ENCODE data around the gene MPP1. TPM values are rescaled to one million over a fixed set of nuclear protein-coding genes. Genes with fewer than 3 reads are reported as not detected.

The MPP1 gene
- total and polyA plus RNA-seq, 9 of the 15 experiments (the other 6 are each of a cell fraction or from before 2014, with no cell fraction given), result 227 to 395 (median 283) TPM

DNA sequence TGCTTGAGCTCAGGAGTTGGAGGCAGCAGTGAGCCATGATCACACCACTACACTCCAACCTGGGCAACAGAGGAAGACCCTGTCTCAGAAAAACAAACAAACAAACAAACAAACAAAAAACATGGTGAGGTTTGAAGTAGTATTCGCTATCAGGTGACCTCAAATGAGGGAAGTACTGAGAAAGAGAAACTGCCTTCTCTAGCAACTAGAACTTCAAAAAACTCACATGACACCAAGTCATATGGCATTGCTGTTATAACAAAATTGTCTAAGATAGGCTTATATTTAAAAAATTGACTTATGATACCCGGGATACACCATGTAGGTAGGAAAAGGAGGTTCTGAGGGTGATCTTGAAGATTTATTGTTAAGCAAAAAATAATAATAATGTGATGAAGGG, 10.3 kb downstream of the MPP1 start (continued):
- TF ChIP-seq, protein P1, sequence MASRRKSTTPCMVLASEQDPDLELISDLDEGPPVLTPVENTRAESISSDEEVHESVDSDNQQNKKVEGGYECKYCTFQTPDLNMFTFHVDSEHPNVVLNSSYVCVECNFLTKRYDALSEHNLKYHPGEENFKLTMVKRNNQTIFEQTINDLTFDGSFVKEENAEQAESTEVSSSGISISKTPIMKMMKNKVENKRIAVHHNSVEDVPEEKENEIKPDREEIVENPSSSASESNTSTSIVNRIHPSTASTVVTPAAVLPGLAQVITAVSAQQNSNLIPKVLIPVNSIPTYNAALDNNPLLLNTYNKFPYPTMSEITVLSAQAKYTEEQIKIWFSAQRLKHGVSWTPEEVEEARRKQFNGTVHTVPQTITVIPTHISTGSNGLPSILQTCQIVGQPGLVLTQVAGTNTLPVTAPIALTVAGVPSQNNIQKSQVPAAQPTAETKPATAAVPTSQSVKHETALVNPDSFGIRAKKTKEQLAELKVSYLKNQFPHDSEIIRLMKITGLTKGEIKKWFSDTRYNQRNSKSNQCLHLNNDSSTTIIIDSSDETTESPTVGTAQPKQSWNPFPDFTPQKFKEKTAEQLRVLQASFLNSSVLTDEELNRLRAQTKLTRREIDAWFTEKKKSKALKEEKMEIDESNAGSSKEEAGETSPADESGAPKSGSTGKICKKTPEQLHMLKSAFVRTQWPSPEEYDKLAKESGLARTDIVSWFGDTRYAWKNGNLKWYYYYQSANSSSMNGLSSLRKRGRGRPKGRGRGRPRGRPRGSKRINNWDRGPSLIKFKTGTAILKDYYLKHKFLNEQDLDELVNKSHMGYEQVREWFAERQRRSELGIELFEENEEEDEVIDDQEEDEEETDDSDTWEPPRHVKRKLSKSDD (conservative IDR thresholded peaks at IDR 0.05; ENCODE audit: low read length), result no peak
- TF ChIP-seq RCOR1 (IDR thresholded peaks at IDR 0.05; ENCODE audit: borderline replicate concordance in 1 of 2, low read depth in 2 of 2, low read length in 2 of 2) (no peak), HNRNPLL (IDR thresholded peaks at IDR 0.05; ENCODE audit: low read depth, low read length, poor library complexity, severe bottlenecking) (no peak), ELF4 (CRISPR knock-in tag; IDR thresholded peaks at IDR 0.05) (no peak), POLR2A (conservative IDR thresholded peaks at IDR 0.05) (0 out of 2 replicates have a peak, but pooled peaks have one; percentile 38), MBD2 (IDR thresholded peaks at IDR 0.05; ENCODE audit: borderline replicate concordance, low read depth) (no peak), GATAD2A (IDR thresholded peaks at IDR 0.05) (no peak)
- TF ChIP-seq, protein P2, sequence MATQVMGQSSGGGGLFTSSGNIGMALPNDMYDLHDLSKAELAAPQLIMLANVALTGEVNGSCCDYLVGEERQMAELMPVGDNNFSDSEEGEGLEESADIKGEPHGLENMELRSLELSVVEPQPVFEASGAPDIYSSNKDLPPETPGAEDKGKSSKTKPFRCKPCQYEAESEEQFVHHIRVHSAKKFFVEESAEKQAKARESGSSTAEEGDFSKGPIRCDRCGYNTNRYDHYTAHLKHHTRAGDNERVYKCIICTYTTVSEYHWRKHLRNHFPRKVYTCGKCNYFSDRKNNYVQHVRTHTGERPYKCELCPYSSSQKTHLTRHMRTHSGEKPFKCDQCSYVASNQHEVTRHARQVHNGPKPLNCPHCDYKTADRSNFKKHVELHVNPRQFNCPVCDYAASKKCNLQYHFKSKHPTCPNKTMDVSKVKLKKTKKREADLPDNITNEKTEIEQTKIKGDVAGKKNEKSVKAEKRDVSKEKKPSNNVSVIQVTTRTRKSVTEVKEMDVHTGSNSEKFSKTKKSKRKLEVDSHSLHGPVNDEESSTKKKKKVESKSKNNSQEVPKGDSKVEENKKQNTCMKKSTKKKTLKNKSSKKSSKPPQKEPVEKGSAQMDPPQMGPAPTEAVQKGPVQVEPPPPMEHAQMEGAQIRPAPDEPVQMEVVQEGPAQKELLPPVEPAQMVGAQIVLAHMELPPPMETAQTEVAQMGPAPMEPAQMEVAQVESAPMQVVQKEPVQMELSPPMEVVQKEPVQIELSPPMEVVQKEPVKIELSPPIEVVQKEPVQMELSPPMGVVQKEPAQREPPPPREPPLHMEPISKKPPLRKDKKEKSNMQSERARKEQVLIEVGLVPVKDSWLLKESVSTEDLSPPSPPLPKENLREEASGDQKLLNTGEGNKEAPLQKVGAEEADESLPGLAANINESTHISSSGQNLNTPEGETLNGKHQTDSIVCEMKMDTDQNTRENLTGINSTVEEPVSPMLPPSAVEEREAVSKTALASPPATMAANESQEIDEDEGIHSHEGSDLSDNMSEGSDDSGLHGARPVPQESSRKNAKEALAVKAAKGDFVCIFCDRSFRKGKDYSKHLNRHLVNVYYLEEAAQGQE (IDR thresholded peaks at IDR 0.05; ENCODE audit: borderline replicate concordance), result no peak
- TF ChIP-seq, protein P2 (CRISPR knock-in tag; IDR thresholded peaks at IDR 0.05; ENCODE audit: low read depth), result no peak
